ENCODE measurements around the gene SMAP2.

Gene SMAP2

DNA sequence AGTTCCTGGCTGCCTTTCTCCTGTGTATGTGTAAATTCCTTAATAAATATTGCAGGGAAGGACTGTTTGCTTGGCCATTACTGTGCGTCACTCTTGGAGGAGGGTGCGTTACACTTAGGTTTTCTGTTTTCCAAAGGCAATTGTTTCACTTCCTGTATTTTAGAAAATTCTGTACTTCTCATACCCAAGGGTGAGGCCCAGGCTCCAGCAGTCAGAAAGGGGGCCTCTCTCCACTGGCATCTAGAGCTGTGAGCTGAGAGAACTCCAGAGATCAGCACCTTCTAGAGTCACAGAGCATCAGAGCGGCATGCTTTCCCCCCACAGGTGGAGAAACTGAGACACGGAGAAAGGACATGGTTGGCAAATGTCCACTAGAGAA, 49.7 kb downstream of the SMAP2 start:
- TF ChIP-seq CTCF (IDR thresholded peaks at IDR 0.05), result no peak

GRCh38 chr1:40423951-40424618, 50.6 kb downstream of the SMAP2 start:
- no peak for TF ChIP-seq CTCF (IDR thresholded peaks at IDR 0.05)

DNA sequence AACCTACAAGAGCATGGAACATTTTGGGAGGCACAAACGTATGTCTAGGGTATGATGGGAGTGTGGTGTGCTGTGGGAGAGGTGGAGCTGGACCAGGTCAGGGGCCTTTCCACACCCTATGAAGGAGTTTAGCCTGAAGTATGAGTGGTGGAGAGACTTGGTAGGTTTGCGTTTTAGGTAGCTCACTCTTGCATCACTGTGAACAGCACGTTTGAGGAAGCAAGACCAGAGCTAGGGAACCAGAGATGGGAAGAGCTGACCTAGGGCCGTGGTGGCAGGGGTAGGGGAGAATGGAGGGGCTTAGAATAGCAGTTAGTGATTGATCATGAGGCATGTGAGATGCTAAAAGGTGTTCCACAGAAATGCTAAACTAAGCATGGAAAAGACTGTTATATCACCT, 51.7 kb downstream of the SMAP2 start:
- no peak for TF ChIP-seq CTCF (IDR thresholded peaks at IDR 0.05)

GRCh38 chr1:40431385-40431784, 57.9 kb downstream of the SMAP2 start:
- TF ChIP-seq CTCF (IDR thresholded peaks at IDR 0.05), result no peak

GRCh38 chr1:40432644-40433390, 59.3 kb downstream of the SMAP2 start:
- no peak for TF ChIP-seq CTCF (IDR thresholded peaks at IDR 0.05)

DNA sequence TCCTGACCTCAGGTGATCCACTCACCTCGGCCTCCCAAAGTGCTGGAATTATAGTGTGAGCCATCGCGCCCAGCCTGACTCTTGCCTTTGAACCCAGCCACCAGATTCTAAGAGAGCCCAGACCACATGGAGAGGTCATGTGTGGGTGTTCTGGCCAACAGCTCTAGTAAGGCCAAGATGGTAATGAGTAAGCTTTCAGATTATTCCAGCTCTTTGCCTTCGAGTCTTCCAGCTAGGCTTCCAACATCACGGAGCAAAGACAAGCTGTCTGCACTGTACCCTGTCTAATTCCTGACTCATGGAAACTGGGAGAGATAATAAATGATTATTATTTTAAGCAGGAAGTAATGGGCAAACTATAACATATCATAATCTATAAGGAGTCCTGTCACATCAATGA, 61.9 kb downstream of the SMAP2 start:
- TF ChIP-seq CTCF (IDR thresholded peaks at IDR 0.05), result no peak

- TF ChIP-seq CTCF (IDR thresholded peaks at IDR 0.05), result no peak
Measured at GRCh38 chr1:40435876-40436275, 62.3 kb downstream of the SMAP2 start.
